NCI-H1105 (cell line): ENCODE measurements around the gene FBRSL1.

Experiments used
- DNase-seq: peaks from one replicate; lab custom pipeline; 2025; lab: John Stamatoyannopoulos, UW

FBRSL1 gene

DNA sequence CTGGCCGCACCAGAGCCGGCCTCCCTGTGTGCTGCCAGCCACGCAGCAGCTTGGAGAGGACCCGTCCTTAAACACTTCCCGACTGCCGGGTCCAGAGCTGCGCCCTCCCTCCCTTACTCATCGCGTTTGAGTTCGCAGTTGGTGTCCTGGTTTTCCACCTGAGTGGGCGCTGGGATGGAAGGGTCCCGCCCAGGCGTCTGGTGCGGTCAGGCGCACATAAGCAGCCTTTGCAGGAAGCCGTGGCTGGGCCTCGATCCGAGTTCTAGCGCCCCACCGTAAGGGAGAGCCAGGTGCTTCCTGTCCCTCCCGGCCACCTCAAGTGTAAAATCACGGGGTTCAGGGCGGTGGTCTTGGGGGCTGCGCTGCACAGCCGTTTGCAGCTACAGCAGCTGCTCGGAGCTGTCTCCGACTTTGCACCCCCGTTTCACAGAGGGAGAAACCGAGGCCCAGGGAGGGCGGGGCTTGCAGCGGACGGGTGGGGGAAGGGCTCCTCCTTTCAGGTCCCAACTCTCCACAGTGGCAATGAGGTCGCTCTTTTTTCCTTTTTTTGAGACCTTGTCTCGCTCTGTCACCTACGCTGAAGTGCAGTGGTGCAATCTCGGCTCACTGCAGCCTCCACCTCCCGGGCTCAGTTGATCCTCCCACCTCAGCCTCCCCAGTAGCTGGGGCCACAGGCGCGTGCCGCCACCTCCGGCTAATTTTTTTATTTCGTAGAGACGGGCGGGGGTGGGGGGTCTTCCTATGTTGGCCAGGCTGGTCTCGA is 69.1 kb downstream of the FBRSL1 start:
- DNase-seq: no peak

- DNase-seq: peak; percentile 76
Measured at GRCh38 chr12:132559652-132560363, 69.9 kb downstream of the FBRSL1 start.

- no peak for DNase-seq
Measured at GRCh38 chr12:132560364-132560613, 70.3 kb downstream of the FBRSL1 start.

- DNase-seq: peak; percentile 83
Measured at GRCh38 chr12:132560614-132561426, 70.9 kb downstream of the FBRSL1 start.
